ENCODE results near the gene SORCS3.

- TF ChIP-seq TFE3 (CRISPR knock-in tag; IDR thresholded peaks at IDR 0.05) (no peak), POLR2AphosphoS5 (IDR thresholded peaks at IDR 0.05; ENCODE audit: control insufficient read depth, insufficient read depth, low read depth, low read length) (no peak), NR2C2 (CRISPR knock-in tag; IDR thresholded peaks at IDR 0.05) (no peak), NR2C2 (tag; IDR thresholded peaks at IDR 0.05) (no peak), IRF1 (CRISPR knock-in tag; IDR thresholded peaks at IDR 0.05; ENCODE audit: borderline replicate concordance) (no peak), CTCF (IDR thresholded peaks at IDR 0.05 in 2 of 3, conservative IDR thresholded peaks at IDR 0.05 in 1 of 3; ENCODE audit: insufficient read depth in 2 of 3, low read depth in 1 of 3, low read length in 3 of 3) (no peak), EZH2 (IDR thresholded peaks at IDR 0.05; ENCODE audit: borderline replicate concordance, low read depth, low read length) (no peak), KLF16 (IDR thresholded peaks at IDR 0.05) (no peak), ZFP1 (CRISPR knock-in tag; IDR thresholded peaks at IDR 0.05) (no peak), THRB (CRISPR knock-in tag; conservative IDR thresholded peaks at IDR 0.05) (no peak), ZBTB26 (CRISPR knock-in tag; IDR thresholded peaks at IDR 0.05) (no peak)
Measured at GRCh38 chr10:104809288-104810090, 168.4 kb downstream of the SORCS3 start.

Measured in K562 (cell line).